ENCODE results near the gene NFYA. TPM values are rescaled to one million over a fixed set of nuclear protein-coding genes. Genes with fewer than 3 reads are reported as not detected.

NFYA gene
- total RNA-seq, 1 experiment from 2014 or later, result 41.5 TPM

DNA sequence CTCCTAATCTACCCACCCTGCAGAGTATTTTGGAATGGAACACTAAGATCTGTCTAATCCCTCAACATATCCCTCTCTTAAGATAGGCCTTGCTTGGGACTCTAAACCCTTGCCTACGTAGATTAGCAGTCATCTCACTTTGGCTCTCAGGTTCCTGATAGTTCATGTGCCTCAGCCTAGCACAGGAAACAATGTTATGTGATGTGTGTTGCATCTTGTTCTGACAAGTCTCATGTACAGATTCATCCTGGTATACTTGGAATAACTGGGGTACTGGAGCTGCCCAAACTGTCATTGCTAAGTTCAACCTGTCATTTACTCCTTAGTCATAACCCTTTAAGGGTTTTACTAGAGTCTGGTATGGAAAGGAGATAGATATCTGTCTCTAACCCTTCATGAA is 47.3 kb downstream of the NFYA start:
- H3K4me3 Mint-ChIP-seq (ENCODE audit: unreplicated experiment), result no peak overlapping the region
- intact Hi-C loops (cut with micrococcal nuclease), result no loop called here
- no TSS peak for BruUV-seq (replicated peaks)
- peaks cover 9% of the 10 kb centered on the region for H3K36me3 Mint-ChIP-seq (ENCODE audit: insufficient read depth, unreplicated experiment)
- ChIA-PET CTCF (interaction anchor here (1.2 kb wide), 1 partner anchor 28 kb away, joined by 3 read pairs; no protein-coding TSS in a partner anchor), POLR2A (no interaction called here)
- no peaks in the 10 kb centered on the region for H3K9me3 Mint-ChIP-seq (ENCODE audit: unreplicated experiment)
- no peaks in the 10 kb centered on the region for H3K4me1 Mint-ChIP-seq (ENCODE audit: insufficient read depth, unreplicated experiment)
- no peak overlapping the region for H3K27ac Mint-ChIP-seq (ENCODE audit: low read depth, unreplicated experiment)
- H3K27me3 Mint-ChIP-seq (ENCODE audit: insufficient read depth, unreplicated experiment), result no peaks in the 10 kb centered on the region
- TF ChIP-seq, protein P1, sequence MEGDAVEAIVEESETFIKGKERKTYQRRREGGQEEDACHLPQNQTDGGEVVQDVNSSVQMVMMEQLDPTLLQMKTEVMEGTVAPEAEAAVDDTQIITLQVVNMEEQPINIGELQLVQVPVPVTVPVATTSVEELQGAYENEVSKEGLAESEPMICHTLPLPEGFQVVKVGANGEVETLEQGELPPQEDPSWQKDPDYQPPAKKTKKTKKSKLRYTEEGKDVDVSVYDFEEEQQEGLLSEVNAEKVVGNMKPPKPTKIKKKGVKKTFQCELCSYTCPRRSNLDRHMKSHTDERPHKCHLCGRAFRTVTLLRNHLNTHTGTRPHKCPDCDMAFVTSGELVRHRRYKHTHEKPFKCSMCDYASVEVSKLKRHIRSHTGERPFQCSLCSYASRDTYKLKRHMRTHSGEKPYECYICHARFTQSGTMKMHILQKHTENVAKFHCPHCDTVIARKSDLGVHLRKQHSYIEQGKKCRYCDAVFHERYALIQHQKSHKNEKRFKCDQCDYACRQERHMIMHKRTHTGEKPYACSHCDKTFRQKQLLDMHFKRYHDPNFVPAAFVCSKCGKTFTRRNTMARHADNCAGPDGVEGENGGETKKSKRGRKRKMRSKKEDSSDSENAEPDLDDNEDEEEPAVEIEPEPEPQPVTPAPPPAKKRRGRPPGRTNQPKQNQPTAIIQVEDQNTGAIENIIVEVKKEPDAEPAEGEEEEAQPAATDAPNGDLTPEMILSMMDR (IDR thresholded peaks at IDR 0.05; ENCODE audit: unreplicated experiment), result no peak
- no peak for DNase-seq (ENCODE audit: unreplicated experiment)

DNA sequence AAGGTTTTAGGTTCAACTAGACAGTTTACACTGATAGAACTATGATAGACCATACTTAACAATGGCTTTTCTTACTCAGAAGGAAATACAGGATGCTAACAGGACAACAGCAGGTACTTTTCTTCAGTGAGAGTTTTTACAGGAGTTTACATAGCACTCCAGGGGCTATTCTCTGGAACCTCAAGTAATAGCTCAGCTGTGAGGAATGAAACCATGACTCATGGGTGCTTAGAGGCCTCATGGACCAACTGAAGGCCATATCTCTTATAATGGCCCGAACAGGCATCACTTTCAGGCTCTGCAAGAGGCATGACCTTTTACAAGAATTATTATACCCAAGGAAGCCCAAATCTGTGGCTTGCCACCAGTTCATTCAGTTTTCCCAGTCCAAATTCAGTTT is 49.6 kb downstream of the NFYA start:
- peaks cover 6% of the 10 kb centered on the region for H3K36me3 Mint-ChIP-seq (ENCODE audit: insufficient read depth, unreplicated experiment)
- DNase-seq (ENCODE audit: unreplicated experiment), result no peak
- no peak overlapping the region for H3K27ac Mint-ChIP-seq (ENCODE audit: low read depth, unreplicated experiment)
- no peak overlapping the region for H3K4me3 Mint-ChIP-seq (ENCODE audit: unreplicated experiment)
- no peaks in the 10 kb centered on the region for H3K4me1 Mint-ChIP-seq (ENCODE audit: insufficient read depth, unreplicated experiment)
- TF ChIP-seq, protein P1 (IDR thresholded peaks at IDR 0.05; ENCODE audit: unreplicated experiment), result no peak
- intact Hi-C loops (cut with micrococcal nuclease), result no loop called here
- no peaks in the 10 kb centered on the region for H3K27me3 Mint-ChIP-seq (ENCODE audit: insufficient read depth, unreplicated experiment)
- BruUV-seq (replicated peaks), result no TSS peak
- ChIA-PET POLR2A (no interaction called here), CTCF (no interaction called here)
- H3K9me3 Mint-ChIP-seq (ENCODE audit: unreplicated experiment), result no peaks in the 10 kb centered on the region

DNA sequence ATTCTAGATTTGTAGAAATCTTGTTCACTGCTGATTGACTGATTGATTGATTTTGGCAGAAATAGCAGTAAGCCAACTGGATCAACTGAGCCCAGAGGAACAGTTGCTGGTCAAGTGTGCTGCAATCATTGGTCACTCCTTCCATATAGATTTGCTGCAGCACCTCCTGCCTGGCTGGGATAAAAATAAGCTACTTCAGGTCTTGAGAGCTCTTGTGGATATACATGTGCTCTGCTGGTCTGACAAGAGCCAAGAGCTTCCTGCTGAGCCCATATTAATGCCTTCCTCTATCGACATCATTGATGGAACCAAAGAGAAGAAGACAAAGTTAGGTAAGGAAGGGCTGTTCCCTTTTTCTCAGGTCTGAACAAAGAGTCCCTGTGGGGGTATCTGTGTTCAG is 50.1 kb downstream of the NFYA start:
- Mint-ChIP-seq H3K36me3 (ENCODE audit: insufficient read depth, unreplicated experiment) (peaks cover 6% of the 10 kb centered on the region), H3K4me3 (ENCODE audit: unreplicated experiment) (no peak overlapping the region), H3K27ac (ENCODE audit: low read depth, unreplicated experiment) (no peak overlapping the region), H3K9me3 (ENCODE audit: unreplicated experiment) (no peaks in the 10 kb centered on the region), H3K27me3 (ENCODE audit: insufficient read depth, unreplicated experiment) (no peaks in the 10 kb centered on the region), H3K4me1 (ENCODE audit: insufficient read depth, unreplicated experiment) (no peaks in the 10 kb centered on the region)
- intact Hi-C loops (cut with micrococcal nuclease), result no loop called here
- POLR2A ChIA-PET, result no interaction called here
- CTCF ChIA-PET, result no interaction called here
- TF ChIP-seq, protein P1 (IDR thresholded peaks at IDR 0.05; ENCODE audit: unreplicated experiment), result no peak
- BruUV-seq (replicated peaks), result no TSS peak
- no peak for DNase-seq (ENCODE audit: unreplicated experiment)

DNA sequence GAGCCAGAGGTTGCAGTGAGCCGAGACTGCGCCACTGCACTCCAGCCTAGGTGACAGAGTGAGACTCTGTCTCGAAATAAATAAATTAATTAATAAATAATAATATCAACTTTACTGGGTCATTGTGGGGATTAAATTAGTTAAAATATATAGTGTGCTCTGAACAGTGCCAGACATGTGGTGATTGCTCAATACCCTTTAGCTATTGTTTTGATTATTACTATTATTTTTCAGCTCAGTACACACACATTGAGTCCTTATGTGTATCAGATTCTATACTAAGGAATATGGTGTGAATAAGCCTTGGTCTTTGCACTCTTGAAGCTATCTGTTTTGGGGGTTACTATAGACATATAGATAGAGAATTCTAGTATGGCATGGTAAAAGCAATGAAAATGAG is 52.5 kb downstream of the NFYA start:
- Mint-ChIP-seq H3K4me3 (ENCODE audit: unreplicated experiment) (no peak overlapping the region), H3K27me3 (ENCODE audit: insufficient read depth, unreplicated experiment) (no peaks in the 10 kb centered on the region), H3K4me1 (ENCODE audit: insufficient read depth, unreplicated experiment) (no peaks in the 10 kb centered on the region), H3K9me3 (ENCODE audit: unreplicated experiment) (no peaks in the 10 kb centered on the region), H3K36me3 (ENCODE audit: insufficient read depth, unreplicated experiment) (peaks cover 10% of the 10 kb centered on the region), H3K27ac (ENCODE audit: low read depth, unreplicated experiment) (no peak overlapping the region)
- intact Hi-C loops (cut with micrococcal nuclease), result no loop called here
- CTCF ChIA-PET, result interaction anchor here (0.5 to 1.1 kb wide), 4 partner anchors 10 to 789 kb away, joined by 3 to 4 read pairs (median 3); no protein-coding TSS in a partner anchor
- TF ChIP-seq, protein P1 (IDR thresholded peaks at IDR 0.05; ENCODE audit: unreplicated experiment), result no peak
- no TSS peak for BruUV-seq (replicated peaks)
- DNase-seq (ENCODE audit: unreplicated experiment), result no peak
- POLR2A ChIA-PET, result no interaction called here
